Activated CD4-positive, alpha-beta T cell treated with anti-CD3 and anti-CD28 coated beads, Interleukin-10, Interleukin-2, amounts not matched to agents 100 ng/mL and 50 ng/mL, durations not matched to agents 16 hours and 8 hours (primary cell): ENCODE data around the gene ADIPOR2.
"Not testable (repeated sequence)": the region's sequence is repeated elsewhere in the genome, so short reads cannot be mapped to it uniquely, and the experiment has no call there.

Experiments used
- DNase-seq: peaks from one replicate; pipeline ENCODE4 v3.0.0-alpha.2; 2020

ADIPOR2 gene

DNA sequence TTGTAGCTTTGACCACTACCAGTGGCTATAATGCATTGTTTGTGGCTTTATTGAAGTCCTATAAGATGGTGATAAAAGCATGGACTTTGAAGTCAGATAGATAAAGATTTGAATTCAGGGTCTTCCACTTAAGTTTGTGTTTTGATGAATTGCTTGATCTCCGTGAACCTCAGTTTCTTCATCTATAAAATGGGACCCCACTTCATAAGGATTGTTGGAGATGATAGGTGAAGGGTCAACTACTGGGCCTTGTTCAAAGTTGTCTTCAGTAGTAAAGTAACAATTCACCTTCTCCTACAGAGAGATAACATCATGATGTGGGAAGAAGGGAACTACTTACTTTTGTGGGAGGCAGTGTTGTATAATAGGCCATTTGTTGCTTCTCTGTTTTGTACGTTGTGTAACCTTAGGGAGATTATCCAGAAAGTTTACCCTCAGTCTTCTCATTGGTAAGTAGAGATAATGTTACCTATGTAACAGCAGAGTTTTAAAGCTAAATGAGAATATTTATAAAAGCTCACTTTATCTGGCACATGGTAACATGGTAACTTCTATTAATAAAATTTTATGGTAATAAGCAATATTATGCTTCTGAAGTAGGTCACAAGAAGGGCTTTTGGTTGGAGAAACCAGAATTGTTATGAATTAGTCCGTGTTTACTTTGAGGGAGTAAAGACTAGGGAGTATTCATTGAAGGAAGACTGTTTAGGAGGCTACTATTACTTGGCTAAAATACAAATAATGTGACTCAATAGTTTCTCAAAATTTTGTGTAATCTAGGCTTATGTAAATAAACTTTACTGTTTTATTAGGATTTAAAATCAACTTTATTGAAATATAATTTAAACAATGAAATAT, 15.1 kb downstream of the ADIPOR2 start:
- DNase-seq = no peak

DNA sequence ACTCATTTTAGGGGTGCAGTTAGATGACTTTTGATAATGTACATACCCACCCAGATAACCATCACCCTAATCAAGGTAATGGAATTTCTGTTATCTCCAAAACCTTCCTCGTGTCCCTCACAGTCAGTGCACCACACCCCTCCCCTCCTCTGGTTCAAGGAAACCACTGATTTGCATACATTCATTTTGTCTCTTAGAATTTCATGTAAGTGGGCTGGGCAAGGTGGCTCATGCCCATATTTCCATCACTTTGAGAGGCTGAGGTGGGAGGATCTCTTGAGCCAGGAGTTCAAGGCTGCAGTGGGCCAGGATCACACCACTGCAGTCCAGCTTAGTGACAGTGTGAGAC, 15.7 kb downstream of the ADIPOR2 start:
- DNase-seq = peak; percentile 7

DNA sequence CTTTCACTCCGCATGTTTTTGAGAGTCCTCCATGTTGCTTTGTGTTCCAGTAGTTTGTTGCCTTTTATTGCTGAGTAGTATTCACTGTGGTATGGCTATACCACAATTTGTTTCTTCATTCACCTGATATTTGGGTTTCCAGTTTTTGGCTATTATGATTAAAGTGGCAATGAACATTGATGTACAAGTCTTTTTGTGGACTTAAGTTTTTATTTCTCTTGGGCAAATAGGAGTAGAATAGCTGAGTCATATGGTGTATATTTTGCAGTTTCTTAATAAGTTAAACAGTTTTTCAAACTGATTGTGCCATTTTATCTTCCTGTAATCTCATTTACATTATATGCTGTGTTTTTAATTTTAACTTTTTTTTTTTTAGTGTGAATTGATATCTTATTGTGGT, 16.2 kb downstream of the ADIPOR2 start:
- no peak for DNase-seq

DNA sequence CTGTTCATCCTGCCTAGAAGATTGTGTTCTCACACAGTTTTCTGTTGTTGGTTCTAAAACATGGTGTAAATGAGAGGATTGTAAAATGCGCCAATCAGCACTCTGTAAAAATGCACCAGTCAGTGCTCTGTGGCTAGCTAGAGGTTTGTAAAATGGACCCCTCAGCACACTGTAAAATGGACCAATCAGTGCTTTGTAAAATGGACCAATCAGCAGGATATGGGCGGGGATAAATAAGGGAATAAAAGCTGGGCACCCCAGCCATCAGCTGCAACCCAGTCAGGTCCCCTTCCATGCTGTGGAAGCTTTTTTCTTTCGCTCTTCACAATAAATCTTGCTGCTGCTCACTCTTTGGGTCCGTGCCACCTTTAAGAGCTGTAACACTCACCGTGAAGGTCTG, 19.1 kb downstream of the ADIPOR2 start:
- not testable (repeated sequence) for DNase-seq

DNA sequence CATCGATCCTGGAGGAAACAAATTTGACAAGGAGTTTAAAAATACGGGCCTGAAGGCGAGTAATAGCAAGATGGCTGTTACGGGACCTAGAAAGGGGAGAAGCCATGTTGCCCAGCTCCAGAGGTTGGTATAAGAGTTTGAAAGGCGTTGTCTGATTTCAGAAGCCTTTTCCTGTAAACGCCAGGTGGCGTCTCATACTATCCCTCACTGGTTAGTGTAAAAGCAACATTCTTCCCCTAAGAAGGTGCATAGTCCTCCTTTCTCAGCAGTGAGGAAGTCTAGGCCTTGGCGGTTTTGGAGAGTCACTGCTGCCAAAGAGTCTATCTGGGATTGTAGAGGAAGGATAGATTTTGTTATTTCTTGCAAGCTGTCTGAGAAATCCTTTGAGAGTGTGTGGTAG, 20.0 kb downstream of the ADIPOR2 start:
- DNase-seq = not testable (repeated sequence)

DNA sequence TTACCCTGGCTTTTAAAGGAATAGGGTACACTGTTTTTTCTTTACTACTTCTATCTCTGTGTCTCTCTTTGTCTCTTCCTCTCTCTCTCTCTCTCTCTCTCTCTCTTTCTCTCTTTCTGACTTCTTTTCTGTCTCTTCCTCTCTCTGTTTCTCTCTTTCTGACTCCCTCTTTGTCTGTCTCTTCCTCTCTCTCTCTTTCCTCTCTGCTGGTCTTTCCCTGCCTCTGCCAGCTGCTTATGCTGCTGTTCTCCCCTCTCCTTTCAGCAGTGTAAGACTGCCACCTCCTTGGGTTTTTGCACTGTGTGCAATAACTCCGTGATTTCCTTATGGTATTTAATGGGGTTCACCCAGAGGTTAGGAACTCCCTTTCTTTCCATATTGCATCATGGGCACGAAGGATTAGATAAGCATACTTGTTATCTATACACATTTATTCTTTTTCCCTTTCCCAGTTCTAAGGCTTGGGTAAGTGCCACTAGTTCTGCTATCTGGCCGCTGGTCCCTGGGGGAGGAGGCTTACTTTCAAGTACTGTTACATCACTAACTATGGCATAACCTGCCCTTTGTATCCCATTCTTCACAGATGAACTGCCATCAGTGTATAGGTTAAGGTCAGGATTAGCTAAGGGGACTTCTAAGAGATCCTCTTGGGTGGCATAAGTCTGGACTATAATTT, 20.8 kb downstream of the ADIPOR2 start:
- not testable (repeated sequence) for DNase-seq

DNA sequence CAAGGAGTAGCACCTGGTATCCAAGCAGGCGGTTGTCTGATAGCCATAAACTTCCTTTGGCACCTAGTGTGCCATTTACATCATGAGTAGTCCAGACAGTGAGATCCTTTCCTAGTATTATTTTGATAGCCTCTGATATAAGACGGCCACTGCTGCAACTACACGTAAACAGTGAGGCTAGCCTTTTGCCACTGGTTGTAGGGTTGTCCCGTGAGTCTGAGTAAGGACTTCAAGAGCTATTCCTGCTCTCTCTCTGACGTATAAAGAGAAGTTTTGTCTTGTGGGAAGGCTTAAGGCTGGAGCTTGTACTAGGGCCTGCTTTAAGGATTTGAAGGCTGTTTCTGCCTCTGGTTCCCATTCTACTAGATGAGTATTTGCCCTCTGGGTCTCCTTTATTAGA, 21.4 kb downstream of the ADIPOR2 start:
- not testable (repeated sequence) for DNase-seq

DNA sequence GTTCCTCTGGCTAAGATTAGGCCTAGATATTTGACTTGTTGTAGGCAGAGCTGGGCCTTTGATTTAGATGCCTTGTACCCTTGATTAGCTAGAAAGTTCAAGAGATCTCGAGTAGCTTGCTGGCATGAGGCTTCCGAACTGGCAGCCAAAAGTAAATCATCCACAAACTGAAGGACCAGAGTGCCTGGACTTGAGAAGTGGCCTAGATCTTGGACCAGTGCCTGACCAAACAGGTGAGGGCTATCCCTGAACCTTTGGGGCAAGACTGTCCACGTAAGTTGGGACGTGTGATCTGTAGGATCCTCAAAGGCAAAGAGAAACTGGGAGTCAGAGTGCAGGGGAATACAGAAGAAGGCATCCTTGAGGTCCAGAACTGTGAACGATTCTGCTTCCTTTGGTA, 22.0 kb downstream of the ADIPOR2 start:
- DNase-seq = not testable (repeated sequence)

DNA sequence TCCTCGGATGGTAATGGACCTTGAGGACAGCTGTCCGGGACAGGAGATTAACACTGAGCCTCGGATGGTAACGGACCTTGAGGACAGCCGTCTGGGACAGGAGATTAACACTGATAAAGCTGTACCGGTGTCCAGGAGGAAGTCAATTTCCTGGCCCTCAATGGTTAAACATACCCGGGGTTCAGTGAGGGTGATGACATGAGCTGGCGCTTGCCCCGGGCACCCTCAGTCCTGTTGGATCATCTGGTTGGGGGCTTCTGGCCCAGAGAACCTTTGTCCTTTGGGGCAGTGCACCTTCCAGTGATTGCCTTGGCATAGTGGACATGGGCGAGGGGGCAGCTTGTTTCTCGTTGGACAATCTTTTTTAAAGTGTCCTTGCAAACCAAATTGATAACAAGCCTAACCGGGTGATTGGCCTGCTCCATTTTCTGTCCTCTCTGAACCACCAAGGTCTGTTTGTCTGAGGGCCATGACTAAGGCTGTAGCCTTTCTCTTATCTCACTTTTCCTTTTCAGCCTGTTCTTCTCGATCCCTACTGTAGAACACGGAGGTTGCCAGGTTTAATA, 23.0 kb downstream of the ADIPOR2 start:
- DNase-seq = not testable (repeated sequence)

DNA sequence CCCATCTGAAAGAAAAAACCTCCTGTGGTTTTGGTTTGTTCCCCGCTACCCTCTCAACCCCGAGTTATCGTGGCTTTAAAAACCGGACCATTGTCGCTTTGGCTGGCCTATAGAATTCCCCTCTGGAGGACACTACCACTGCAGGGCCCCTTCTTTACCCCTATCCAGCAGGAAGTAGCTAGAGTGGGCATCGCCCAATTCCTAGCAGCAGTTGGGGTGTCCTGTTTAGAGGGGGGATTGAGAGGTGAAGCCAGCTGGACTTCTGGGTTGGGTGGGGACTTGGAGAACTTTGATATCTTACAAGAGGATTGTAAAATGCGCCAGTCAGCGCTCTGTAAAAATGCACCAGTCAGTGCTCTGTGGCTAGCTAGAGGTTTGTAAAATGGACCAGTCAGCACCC, 24.6 kb downstream of the ADIPOR2 start:
- DNase-seq = not testable (repeated sequence)

DNA sequence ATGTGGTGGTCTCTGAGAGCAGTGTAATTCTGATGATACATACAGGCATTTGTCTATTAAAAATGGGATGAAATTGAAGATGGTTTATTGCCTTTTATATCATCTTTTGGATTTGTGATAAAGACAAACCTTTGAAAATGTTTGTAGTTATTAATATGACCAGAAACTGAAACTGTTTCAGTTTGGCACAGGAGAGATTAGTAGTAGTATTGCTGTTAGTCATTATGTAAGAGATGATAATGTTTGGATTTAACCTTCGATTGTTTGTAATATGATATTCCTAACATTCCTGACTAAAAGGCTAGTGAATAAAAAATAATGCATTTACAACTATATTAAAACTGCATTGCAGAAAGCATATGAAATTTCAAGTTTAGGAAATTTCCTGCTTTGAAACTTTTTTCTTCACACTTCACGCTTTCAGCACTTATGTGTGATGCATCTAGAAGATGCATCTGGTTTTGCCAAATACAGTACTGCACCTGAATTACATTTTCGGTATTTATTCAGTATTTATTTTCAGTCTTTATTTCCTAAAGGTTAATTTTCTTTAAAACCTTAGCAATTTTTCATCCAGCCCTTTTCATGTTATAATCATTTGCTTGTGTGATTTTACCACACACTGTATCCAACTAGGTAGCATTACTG, 25.5 kb downstream of the ADIPOR2 start:
- DNase-seq = peak; percentile 6

DNA sequence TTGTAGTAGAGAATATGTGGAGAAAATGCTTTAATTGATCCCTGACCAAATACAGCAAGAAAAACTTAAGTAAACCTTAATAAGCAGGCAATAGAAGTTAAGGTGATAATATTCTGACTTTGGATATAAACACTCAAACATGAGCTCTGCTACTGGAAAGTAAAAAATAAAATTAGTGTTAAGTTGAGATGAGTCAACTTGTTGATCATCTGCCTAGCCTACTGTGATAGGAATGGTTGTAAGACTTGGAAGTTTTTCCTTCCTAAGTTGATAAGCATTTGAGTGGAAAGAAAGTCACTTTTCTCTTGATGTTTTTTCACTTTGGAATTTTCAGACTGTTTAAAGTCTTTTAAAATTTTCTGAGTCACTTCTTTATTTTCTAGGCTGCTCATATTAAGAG, 26.0 kb downstream of the ADIPOR2 start:
- DNase-seq = no peak

DNA sequence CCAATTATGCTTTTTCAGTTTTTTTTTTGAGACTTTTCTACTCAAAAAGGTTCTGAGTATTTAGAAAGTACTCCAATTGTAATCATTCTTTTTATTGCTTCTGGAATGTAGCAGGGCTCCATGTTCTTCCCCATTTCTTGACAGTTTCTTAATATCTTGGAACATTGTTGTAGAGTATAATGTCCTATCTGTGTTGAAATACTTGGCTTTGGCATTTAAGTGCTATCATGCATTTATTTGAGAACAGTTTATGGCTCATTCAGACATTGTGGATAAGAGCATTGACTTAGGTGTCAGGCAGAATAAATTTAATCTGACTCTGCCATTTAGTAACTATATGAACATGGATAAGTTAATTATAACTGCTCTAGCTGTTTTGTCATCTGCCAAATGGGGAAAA, 28.3 kb downstream of the ADIPOR2 start:
- DNase-seq = no peak

DNA sequence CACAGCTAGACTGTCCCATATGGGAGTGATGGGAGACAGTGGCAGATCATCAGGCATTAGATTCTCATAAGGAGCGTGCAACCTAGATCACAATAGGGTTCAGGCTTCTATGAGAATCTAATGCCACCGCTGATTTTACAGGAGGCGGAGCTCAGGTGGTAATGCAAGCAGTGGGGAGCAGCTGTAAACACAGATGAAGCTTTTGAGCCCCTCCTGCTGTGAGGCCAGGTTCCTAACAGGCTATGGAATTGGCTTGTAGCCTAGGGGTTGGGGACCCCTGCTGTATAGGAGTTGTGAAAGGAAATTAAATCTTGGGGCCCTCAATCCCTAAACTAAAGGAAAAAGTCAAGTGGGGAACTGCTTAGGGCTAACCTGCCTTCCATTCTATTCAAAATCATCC, 29.6 kb downstream of the ADIPOR2 start:
- DNase-seq = no peak

DNA sequence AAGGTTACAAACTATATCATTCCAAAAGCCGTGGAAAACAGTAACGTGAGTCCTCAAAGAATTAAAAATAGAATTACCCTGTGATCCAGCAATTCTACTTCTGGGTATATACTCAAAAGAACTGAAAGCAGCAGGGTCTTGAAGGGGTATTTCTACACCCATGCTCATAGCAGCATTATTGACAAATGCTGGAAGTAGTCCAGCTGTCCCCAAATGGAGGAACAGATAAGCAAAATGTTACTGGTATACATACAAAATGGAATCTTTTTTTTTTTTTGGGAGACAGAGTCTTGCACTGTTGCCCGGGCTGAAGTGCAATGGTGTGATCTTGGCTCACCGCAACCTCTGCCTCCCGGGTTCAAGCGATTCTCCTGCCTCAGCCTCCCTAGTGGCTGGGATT, 32.9 kb downstream of the ADIPOR2 start:
- no peak for DNase-seq

DNA sequence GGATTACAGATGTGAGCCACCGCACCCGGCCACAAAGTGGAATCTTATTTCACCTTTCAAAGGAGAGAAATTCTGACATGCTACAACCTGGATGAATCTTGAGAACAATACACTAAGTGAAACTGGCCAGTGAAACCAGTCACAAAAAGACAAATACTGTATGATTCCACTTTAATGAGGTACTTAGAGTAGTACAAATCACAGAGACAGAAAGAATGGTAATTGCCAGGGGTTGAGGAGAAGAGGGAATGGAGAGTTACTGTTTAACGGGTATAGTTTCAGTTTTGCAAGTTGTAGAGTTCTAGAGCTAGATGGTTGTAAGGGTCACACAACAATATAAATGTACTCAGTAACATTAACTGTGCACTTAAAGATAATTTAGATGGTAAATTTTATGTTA, 33.4 kb downstream of the ADIPOR2 start:
- no peak for DNase-seq

DNA sequence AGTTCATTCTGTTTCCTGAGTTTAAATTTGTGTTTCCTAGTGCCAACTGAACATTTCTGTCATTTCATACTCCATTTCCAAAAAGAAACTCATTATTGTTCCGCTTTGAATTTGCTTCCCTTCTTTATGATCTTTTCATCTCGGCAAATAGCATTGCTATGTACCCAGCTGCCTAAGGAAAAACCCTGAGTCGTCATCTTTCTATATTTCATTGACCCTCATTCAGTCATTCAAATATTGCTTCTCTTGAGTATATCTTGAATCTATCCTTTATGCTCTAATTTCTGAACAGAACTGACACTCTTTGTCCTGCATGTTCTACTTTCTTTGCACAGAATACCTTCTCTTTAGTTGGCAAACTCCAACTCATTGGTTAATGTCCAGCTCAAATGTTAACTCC, 35.9 kb downstream of the ADIPOR2 start:
- DNase-seq = no peak

DNA sequence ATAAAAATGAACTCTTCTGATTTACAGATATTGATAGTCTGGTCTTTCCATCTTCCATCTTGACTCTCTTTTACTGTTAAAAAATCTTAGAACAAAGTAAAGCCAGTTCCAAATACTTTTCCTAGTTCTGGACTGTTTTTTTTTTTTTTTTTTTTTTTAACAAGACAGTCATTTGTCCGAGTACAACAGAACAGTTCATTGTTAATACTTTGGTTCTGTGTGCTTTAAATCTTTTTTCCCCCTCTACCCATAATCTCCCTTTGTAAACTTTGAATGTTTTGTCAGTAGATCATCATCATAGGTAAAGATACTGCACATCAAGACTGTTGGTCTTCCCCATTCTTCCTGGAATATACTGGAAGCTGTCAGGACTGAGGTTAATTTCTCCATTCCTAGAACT, 38.0 kb downstream of the ADIPOR2 start:
- DNase-seq = no peak

DNA sequence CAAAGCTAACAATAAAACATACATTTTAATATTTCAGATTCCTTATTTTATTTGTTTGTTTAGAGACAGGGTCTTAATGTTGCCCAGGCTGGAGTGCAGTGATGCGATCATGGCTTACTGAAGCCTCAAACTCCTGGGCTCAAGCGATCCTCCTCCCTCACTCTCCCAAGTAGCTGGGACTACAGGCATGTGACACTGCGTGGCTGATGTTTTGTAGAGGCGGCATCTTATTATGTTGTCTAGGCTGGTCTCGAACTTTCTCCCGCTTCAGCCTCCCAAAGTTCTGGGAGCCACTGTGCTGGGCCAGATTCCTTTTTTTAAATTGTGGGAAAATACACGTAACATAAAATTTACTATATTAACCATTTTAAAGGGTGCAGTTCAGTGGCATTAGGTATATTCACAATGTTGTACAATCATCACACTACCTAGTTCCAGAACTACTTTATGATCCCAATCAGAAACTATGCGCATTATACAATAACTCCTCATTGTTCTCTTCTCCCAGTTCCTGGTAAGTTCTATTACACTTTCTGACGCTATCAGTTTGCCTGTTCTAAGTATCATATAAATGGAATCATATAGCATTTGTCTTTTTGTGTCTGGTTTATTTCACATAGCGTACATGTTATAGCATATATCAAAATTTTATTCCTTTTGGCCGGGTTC, 40.3 kb downstream of the ADIPOR2 start:
- no peak for DNase-seq

DNA sequence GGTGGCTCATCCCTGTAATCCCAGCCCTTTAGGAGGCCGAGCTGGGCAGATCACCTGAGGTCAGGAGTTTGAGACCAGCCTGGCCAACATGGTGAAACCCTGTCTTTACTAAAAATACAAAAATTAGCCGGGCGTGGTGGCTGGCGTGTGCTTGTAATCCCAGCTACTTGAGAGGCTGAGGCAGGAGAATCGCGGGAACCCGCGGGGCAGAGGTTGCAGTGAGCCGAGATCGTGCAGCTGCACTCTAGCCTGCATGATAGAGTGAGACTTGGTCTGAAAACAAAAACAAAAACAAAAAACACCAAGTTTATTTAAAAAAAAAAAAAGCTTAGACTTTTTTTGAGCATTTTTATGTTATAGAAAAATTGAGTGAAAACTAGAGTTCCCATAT, 40.8 kb downstream of the ADIPOR2 start:
- not testable (repeated sequence) for DNase-seq

DNA sequence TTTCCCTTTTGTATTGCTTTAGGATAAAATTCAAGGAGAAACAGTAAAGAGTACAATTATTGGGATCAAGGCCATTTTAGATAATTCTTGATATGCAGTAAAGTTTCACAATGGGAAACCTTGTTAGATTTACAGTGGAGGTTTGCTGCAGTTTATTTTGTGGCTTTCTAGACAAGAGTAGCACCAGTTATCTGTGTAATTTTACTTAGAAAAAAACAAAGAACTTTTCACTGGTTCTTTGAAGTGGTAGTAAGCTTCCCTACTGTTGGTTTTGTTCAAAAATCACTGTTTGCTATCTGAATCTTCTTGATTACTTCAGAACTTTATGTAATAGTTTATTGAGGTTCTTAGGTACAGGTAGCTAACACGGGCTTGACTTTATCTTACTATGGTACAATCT, 42.0 kb downstream of the ADIPOR2 start:
- no peak for DNase-seq

DNA sequence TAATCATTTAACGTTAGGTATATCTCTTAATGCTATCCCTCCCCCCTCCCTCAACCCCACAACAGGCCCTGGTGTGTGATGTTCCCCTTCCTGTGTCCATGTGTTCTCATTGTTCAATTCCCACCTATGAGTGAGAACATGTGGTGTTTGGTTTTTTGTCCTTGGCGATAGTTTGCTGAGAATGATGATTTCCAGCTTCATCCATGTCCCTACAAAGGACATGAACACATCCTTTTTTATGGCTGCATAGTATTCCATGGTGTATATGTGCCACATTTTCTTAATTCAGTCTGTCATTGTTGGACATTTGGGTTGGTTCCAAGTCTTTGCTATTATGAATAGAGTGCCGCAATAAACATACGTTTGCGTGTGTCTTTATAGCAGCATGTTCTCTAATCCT, 42.8 kb downstream of the ADIPOR2 start:
- not testable (repeated sequence) for DNase-seq

DNA sequence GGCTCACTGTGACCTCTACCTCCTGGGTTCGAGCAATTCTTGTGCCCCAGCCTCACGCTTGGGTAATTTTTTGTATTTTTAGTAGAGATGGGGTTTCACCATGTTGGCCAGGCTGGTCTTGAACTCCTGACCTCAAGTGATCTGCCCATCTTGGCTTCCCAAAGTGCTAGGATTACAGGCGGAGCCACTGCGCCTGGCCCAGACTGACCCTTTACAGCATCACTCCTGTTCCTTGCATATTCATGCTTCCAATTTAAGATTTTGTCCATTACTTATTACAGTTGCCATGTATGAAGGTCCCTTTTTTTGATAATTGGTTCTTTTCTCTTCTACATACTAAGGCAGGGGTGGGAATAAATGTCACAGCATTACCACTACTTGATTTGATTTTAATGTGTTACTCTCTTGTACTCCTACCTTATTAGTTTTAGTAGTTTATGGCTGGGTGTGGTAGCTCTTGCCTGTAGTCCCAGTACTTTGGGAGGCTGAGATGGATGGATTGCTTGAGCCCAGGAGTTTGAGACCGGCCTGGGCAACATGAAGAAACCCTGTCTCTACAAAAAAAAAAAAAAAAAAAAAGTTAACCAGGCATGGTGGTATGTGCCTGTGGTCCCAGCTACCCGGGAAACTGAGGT, 46.9 kb downstream of the ADIPOR2 start:
- no peak for DNase-seq
